Fibroblast of skin of right quadriceps (primary cell): ENCODE measurements around the gene WDR70.
"Not testable (repeated sequence)": the region's sequence is repeated elsewhere in the genome, so short reads cannot be mapped to it uniquely, and the experiment has no call there.

Experiments used
- DNase-seq: peaks from one replicate; pipeline ENCODE4 v3.0.0-alpha.2; 2013

WDR70 gene

GRCh38 chr5:37518356-37518755 is 139.2 kb downstream of the WDR70 start:
- not testable (repeated sequence) for DNase-seq

DNA sequence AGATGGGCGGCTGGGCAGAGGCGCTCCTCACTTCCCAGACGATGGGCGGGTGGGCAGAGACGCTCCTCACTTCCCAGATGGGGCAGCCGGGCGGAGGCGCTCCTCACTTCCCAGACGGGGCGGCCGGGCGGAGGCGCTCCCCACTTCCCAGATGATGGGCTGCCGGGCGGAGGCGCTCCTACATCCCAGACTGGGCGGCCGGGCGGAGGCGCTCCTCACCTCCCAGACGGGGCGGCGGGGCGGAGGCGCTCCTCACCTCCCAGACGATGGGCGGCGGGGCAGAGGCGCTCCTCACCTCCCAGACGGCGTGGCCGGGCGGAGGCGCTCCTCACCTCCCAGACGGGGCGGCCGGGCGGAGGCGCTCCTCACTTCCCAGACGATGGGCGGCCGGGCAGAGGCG is 140.2 kb downstream of the WDR70 start:
- no peak for DNase-seq

DNA sequence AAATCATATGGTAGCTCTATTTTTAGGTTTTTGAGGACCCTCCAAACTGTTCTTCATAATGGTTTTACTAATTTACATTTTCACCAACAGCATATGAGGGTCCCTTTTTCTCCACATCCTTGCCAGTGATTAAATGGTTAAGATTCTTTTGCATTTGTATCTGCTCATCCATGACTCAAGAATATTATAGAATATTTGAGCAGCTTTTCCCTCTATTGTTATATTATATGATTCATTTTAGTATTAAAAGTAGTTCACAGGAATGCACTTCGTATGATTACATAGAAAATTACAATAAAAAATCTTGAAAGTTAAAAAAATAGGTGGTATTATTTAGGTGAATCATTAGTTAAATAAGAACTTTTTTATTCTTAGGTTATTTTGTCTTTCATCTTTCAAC is 140.7 kb downstream of the WDR70 start:
- no peak for DNase-seq

DNA sequence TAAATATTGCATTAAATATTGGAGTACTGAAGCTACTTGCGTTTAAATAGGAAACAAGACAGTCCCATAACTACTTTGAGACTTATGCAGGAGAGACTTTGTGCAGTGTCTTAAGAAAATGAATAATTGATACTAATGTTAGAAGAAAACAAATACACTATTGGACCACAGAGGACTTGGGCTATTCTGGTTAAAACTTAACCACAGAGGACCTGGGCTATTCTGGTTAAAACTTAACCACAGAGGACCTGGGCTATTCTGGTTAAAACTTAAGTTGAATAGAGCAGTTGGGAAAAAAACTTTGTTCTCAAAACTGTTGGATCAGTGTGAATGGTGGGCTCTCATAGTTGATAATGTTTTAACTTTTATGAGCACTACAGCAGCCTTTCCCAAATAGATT is 141.7 kb downstream of the WDR70 start:
- no peak for DNase-seq

DNA sequence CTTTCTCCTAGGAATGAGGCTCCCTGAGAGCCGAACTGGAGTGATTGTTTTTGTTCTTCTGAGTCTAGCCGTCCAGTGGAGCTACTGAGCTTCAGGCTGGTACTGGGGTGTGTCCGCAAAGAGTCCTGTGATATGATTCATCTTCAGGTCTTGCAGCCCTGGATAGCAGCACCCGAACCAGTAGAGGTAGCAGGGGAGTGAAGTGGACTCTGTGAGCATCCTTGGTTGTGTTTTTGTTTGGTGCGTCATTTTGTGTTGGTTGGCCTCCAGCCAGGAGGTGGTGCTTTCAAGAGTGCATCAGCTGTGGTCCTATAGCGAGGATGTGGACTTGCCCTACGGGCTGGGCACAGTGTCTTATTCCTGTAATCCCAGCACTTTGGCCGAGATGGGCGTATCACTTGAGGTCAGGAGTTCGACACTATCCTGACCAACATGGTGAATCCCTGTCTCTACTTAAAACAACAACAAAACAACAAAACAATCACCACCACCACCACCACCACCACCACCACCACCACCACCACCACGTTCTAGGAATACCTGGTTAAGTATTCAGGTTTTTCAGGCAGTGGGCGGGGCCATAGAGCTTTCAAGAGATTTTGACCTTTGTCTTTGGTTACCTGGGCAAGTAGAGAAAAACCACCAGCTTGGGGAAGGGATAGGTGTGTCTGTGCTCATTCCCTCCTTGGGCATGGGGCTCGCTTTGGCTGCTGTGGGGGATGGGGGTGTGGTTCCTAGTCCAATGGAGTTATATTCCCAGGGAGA is 154.0 kb downstream of the WDR70 start:
- no peak for DNase-seq

GRCh38 chr5:37533851-37534250 is 154.7 kb downstream of the WDR70 start:
- peak; percentile 31 for DNase-seq

GRCh38 chr5:37539459-37539858 is 160.3 kb downstream of the WDR70 start:
- DNase-seq, result no peak

DNA sequence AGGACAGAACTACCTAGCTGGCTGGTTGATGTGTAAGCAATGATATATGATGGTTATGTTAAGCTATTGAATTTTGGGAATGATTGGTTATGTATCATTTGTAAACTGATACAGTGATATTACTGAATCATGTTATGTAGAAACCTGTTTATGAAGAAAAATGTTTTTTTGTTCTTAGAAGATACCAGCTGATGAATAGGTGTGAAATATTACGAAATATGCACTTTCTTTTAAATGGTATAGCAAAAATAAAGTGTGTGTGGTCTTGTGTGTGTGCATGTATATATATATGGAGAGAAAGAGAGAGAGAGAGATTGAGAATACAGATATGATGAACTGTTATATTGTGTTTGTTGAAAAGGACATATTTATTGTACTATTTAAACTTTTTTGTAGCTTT is 164.1 kb downstream of the WDR70 start:
- DNase-seq, result no peak

GRCh38 chr5:37549411-37549810 is 170.3 kb downstream of the WDR70 start:
- no peak for DNase-seq

GRCh38 chr5:37552161-37552560 is 173.0 kb downstream of the WDR70 start:
- no peak for DNase-seq

DNA sequence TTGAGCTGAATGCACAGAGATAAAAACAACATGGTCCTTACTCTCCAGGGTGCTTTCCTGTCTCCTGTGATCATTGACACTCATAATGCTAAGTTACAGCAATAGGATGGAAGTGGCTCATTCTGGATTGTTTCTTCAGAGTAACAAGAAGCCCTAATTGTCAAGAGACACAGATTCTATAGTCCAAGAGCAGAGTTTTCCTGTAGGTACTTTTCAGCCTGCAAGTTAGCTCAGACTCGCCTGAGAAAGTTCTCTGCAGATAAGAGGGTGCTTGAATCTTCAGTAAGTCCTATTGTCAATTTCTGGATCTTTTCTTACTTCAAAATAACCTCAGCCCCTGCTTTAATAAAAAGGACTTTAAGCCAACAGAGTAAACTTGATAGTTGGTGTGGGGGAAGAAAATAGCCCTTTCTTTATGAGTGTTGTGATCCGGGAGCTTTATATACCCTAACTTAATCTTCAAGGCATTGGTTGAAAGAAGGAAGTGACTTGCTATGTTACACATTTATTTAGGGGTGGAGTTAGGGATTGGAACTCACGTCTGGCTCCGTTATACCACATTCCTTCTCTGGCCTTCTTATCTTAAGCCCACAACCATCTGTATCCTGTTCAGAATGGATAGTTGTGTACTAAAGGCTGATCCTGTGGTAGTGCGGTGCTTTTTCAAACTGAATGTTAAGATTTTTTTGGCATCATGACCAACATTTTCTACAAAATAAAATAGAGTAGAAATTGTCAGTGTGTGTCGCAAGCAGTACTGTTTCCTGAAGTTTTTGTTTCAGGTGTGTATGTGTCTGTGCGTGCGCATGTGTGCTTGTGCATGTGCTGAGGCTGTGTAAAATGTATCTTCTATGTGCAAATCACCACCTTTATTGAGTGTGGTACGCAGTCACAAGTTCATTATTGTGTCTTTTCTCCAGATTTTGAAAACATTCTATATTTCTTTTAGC is 173.9 kb downstream of the WDR70 start:
- peak; percentile 63 for DNase-seq

DNA sequence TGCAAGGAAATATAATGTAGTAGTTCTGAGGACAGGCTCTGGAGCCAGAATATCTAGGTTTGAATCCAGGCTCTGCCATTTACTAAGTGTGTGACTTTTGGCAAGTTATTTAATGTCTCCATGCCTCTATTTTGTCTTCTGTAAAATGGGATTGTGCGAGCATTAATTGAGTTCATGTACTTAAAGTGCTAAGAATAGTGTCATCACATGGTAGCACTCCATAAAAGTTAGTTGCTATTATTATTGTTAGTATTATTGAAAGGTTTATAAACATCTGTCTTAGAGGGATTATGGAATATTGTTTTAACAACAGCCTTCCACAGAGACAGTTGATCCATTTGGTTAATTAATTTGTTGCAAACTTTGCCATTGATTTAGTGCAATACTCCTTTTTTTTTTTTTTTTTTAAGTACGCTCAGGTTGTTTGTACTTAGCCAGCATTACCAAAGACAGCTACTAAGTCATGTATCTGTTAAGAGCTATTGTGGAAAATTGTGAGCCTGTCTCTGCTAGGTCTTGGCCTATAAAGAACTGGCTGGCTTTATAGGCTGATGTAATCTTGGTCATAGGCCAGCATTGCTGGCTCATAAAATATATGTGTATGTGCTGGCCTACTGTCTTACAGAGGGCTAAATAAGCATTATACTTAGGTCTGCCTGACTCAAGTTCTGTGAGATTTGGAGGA is 174.7 kb downstream of the WDR70 start:
- DNase-seq, result peak; percentile 44

DNA sequence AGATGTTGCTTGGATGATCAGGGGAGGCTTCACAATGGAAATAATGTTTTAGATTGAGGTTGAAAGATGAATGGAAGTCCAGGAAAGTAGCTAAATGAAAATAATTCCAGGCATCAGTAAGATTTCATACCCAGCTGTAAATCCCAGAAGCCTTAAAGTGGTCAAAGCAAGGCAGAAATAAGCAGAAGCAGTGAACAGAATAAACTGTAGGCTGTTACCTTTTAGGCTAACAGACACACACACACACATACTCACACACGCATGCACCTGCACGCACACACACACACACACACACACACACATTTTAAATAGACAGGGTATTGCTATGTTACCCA is 175.3 kb downstream of the WDR70 start:
- no peak for DNase-seq

GRCh38 chr5:37554938-37555337 is 175.8 kb downstream of the WDR70 start:
- DNase-seq, result no peak

- no peak for DNase-seq
These were observed 178.7 kb downstream of the WDR70 start for GRCh38 chr5:37557734-37558293.

- no peak for DNase-seq
These were observed 186.0 kb downstream of the WDR70 start for GRCh38 chr5:37565062-37565670.

GRCh38 chr5:37567566-37567965 is 188.4 kb downstream of the WDR70 start:
- no peak for DNase-seq

GRCh38 chr5:37568018-37568753 is 189.1 kb downstream of the WDR70 start:
- no peak for DNase-seq

GRCh38 chr5:37568893-37569292 is 189.8 kb downstream of the WDR70 start:
- DNase-seq, result no peak

- no peak for DNase-seq
These were observed 190.3 kb downstream of the WDR70 start for GRCh38 chr5:37569466-37569865.

DNA sequence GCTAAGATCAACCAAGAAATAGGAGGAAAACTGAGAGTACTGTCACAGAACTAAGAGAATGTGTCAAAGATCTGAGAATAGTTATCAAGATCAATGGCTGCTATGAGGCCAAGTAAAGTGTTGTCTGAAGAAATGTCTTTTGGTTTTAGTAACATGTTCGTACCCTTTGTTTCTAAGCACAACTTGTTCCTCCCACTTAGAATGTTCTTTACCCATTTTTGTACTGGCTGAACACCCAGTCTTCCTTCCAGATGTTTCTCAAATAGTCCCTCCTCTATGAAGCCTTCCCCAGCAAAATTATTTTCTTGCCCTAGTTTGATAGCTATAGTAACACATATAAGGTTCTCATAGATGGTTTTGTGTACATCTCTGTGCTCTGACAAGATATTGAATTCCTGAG is 191.5 kb downstream of the WDR70 start:
- no peak for DNase-seq

GRCh38 chr5:37571985-37572384 is 192.9 kb downstream of the WDR70 start:
- DNase-seq, result no peak
